ENCODE results near the gene SLCO4C1.
"Not testable (repeated sequence)": the region's sequence is repeated elsewhere in the genome, so short reads cannot be mapped to it uniquely, and the experiment has no call there.

SLCO4C1 gene, protein sequence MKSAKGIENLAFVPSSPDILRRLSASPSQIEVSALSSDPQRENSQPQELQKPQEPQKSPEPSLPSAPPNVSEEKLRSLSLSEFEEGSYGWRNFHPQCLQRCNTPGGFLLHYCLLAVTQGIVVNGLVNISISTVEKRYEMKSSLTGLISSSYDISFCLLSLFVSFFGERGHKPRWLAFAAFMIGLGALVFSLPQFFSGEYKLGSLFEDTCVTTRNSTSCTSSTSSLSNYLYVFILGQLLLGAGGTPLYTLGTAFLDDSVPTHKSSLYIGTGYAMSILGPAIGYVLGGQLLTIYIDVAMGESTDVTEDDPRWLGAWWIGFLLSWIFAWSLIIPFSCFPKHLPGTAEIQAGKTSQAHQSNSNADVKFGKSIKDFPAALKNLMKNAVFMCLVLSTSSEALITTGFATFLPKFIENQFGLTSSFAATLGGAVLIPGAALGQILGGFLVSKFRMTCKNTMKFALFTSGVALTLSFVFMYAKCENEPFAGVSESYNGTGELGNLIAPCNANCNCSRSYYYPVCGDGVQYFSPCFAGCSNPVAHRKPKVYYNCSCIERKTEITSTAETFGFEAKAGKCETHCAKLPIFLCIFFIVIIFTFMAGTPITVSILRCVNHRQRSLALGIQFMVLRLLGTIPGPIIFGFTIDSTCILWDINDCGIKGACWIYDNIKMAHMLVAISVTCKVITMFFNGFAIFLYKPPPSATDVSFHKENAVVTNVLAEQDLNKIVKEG

DNA sequence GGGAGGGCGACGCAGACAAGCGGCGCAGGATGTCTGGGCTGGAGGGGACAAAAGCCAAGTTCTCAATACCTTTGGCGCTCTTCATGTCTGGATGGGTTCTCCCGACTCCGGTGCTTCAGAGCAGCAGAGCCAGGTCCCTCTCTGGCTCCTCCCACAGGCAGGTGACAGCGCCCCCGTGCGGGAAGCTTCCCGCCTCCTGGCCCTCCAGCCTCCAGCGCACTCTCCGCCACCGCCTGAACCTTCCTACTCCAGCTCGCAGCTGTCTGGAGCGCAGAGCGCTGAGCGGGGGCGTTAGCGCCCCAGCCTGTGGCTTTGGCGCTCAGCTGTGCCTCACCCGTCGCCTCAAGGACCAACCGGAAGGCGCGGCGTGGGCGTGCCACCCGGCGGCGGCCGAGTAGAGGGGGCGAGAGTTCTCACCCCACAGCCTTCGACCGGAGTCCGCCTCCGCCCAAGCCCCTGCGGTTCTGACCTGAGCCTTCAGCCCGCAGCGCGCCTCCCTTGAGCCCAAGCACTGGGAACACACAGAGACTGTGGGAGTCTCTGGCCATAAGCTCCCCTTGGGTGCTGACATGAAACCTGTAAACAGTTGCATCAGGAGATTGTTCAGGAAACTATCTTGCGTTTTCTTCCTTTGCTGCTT lies at the start of gene SLCO4C1:
Gene SLCO4C1, minus strand, starts transcription at position 107 of the 640 bp plus-strand sequence. Its CDS starts 22 bp downstream, at position 85.
- DNase-seq (ENCODE audit: low read depth): no peak

DNA sequence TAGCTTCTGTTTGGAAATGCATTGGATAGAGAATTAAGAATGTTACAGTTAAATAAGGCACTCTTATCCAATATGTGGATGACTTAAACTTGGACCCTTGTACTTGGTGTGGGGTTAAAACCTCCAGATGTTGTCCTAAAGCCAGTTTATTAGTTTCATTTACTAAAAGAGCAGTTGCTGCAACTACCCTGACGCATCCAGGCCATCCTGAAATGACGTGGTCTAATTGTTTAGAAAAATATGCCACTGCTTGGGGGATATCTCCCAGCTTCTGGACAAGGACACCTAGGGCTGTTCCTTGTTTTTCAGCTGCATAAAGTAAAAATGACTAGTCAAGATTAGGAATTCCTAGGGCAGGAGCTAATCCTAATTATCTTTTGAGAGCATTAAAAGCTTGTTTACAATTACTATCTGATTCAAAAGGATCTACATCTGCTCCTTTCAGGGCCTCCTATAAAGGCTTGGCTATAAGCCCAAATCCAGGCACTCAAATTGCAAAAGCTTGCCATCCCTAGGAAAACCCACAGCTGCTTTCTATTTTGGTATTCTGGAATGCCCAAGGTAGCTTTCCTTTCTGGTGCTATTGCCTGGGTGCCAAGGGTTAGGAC lies 45.7 kb upstream of the SLCO4C1 start:
- no peak for DNase-seq (ENCODE audit: low read depth)

DNA sequence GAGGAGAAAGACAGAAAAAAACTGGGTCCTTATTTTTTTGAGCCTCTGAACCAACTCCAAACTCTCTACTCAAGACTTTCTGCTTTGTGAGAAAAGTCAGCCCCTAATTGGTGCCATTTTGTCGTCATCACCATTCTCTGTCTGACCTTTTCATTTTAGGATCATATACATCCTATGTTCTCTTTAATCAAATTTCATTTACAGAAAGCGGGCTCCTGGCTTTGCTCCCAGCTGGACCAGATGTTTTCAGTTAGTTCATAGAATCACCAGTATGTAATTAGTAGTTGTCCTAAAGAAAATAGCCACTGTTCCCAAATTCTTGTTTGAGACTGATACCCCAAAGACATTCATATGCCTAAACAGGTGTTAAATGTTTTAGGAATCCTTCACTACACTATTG lies 28.6 kb upstream of the SLCO4C1 start:
- no peak for DNase-seq (ENCODE audit: low read depth)

- not testable (repeated sequence) for DNase-seq (ENCODE audit: low read depth)
Measured at GRCh38 chr5:102318801-102319200, 22.7 kb upstream of the SLCO4C1 start.

GRCh38 chr5:102314328-102314727 lies 18.2 kb upstream of the SLCO4C1 start:
- no peak for DNase-seq (ENCODE audit: low read depth)

GRCh38 chr5:102313912-102314311 lies 17.8 kb upstream of the SLCO4C1 start:
- DNase-seq (ENCODE audit: low read depth): no peak

DNA sequence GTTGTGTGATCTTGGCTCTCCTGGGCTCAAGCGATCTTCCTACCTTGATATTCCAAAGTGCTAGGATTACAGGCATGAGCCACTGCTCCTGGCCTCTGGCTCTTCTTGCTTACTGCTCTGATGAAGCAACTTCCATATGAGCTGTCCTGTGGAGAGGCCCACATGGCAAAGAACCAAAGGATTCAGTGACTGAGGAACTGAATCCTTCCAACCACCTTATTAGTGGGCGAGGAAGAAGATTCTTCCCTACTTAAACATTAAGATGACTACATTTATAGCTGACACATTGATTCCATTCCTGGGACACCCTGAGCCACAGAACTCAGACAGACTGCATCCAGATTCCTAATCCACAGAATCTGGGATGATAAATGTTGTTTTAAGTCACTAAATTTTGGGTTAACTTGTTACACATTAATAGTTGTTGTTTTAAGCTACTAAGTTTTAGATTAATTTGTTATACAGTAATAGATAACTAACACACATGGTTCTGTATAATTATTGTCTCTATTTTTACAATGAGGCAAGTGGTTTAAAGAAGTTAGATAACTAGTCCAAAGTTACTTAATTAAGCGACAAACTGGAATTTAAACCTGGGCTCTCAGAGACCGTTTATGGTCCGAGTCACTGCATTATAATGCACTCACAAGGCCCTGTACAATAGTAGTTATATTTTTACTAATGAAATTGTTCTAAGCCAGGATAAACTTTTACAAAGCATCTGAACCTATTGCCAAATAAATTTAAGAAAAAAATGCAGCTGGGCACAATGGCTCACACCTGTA lies 16.7 kb upstream of the SLCO4C1 start:
- DNase-seq (ENCODE audit: low read depth): no peak

DNA sequence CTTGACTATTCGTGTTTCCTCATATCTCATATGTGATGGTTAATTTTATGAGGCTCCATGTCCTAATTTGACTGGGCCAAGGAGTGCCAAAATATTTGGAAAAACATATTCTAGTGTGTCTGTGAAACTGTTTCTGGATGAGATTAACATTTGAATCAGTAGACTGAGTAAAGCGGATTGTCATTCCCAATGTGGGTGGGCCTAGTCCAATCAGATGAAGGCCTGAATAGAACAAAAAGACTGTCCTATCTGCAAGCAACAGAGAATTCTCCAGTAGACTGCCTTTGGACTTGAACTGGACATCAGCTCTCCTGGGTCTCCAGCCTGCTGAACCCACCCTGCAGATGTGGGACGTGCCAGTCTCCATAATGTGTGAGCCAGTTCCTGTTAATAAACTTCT lies 13.5 kb upstream of the SLCO4C1 start:
- no peak for DNase-seq (ENCODE audit: low read depth)

- DNase-seq (ENCODE audit: low read depth): no peak
Measured at GRCh38 chr5:102307232-102307631, 11.1 kb upstream of the SLCO4C1 start.

GRCh38 chr5:102306121-102306520 lies 10.0 kb upstream of the SLCO4C1 start:
- no peak for DNase-seq (ENCODE audit: low read depth)

GRCh38 chr5:102295534-102296177 lies 428 bp downstream of the SLCO4C1 start:
- no peak for DNase-seq (ENCODE audit: low read depth)

DNA sequence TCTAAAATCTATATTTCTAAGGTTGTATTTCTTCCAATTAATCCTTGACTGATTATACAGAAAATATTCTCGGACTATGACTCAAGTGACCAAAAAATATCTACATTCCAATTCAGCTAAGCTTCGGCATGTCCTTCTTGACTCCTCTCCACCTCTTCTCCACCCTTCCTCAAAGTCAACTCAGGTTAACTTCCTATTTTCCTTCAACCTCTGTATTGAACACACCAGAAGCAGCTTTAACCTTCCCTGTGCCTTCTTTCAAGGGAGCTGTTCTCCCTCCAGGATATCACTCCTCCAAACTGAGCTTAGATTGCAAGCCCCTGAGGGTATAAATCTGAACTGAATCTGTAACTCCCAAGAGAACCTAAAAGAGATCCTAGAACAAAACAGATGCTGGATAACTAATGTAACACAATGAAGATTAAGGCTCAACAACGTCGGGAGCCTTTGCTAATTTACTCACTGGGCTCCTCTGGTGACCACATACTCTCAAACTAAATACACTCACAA lies 1.1 kb downstream of the SLCO4C1 start:
- DNase-seq (ENCODE audit: low read depth): no peak

DNA sequence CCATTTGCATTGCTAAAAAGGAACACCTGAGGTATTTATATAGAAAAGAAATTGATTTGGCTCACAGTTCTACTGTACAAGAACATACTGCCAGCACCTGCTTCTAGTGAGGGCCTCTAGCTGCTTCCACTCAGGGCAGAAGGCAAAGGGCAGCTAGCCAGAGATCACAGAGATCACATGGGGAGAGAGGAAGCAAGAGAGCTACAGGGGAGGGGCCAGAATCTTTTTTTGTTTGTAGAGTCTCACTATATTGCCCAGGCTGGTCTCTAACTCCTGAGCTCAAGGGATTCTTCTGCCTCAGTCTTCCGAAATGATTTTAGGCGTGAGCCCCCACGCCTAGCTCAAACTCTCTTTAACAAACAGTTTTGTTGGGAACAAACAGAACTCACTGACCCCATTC lies 6.1 kb downstream of the SLCO4C1 start:
- DNase-seq (ENCODE audit: low read depth): no peak

GRCh38 chr5:102289251-102289899 lies 6.7 kb downstream of the SLCO4C1 start:
- DNase-seq (ENCODE audit: low read depth): no peak

DNA sequence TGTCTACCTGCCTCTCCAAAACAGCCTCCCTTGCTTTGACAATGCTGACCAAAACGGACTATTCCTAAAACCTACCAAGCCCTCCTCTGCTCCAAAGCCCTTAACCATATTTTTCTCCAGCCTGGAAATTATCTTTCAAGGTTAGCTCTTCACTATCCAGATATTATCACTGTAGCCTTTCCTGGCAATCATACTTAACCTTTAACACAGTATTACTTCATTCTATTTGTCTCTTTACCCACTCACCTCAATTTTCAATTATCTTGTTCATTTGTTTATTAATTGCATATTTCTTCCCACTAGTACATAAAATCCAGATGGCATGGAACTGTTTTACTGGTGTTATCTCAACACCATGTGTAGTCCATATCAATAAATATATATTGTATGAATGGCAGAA lies 7.5 kb downstream of the SLCO4C1 start:
- DNase-seq (ENCODE audit: low read depth): no peak

DNA sequence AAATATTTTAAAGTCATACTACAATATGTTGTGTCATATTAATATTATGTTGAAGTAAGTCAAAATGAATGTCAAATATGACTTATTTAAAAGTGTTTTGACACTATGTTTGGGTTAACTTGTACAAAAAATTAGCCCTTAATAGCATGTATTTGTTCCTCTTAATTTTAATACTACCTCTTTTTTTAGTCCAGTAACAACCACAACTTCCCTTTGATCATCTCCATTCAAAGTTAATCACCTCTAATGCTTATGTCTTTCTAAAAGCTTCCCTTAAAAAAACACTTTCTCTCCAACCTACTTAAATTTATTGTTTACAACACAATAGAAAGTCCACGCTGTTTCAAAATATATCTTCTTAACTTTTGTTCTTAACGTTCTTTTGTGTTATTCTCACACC lies 9.6 kb downstream of the SLCO4C1 start:
- DNase-seq (ENCODE audit: low read depth): no peak

DNA sequence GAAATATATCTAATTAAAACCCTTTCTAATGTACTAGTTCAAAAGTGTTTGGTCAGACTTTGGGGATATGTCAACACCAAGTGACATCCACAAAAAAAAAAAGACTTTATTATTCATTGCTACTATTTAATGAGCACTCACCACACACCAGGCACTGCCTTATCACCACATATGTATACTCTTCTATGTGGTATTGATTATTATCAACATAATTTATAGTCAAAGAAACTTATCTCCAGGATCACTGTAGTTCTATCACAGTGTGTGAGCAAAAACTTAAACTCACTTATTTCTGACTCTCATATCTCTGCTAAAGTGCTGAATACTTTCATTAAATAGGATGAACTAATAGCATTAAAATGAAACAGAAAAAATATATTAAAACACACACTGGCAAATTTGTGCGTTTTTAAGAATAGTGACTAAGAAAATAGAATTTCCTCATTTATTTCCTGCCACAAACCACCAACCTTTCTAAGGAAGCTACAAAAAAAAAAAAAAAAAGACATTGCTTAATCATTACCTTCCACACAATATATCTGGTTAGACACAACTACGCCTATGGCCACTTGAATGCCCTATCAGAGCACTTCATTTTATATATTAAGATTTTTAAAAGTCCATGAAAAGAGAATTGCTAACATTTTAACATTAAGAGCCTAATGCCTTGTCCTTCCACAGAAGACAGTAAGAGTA lies 12.8 kb downstream of the SLCO4C1 start:
- DNase-seq (ENCODE audit: low read depth): no peak

DNA sequence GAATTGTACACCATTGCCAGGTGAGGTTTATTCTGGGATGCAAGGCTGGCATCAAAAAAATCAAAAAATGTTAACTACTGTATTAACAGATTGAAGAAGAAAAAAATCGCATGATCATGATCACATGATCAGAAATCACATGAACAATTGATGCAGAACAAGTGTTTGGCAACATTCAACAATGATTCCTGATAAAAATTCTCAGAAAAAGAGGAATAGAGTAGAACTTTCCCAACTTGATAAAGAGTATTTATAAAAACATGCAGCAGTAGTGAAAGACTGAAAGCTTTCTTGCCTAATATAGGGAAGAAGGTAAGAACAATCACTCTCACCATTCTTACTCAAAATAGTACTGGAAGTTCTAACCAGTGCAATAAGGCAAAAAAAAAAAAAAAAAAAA lies 16.4 kb downstream of the SLCO4C1 start:
- no peak for DNase-seq (ENCODE audit: low read depth)

GRCh38 chr5:102278231-102278630 lies 17.9 kb downstream of the SLCO4C1 start:
- no peak for DNase-seq (ENCODE audit: low read depth)

DNA sequence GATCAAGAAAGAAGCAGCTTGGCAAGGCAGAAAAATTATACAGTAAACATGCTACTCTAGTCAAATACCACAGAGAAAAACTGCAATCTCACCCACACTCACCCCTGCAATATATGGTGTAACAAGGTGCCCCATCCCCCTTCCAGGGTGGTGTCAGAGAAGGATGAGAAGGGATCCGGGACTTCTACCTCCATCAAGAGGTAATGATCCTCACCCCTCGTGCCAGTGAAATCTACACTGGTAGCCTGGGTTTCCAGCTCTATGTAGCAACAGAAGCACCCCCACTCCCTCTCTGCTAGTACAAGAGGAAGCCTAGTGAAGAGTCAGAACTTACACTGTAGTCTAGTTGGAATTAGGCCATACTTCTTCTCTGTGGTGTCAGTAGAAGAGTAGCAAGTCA lies 18.9 kb downstream of the SLCO4C1 start:
- no peak for DNase-seq (ENCODE audit: low read depth)

Measured in GM04504 (cell line).